Transverse colon (tissue), 3 donors: Measurements from ENCODE around the gene OR10A3.

Experiments
- CTCF ChIP-seq, 5 experiments: fragments of 200-600 bp in 3 of 5; fragments of 450-650 bp in 2 of 5; sonication (generic) in 3 of 5; IDR thresholded peaks; 1 replicate in 2 of 5; 2 replicates in 3 of 5; pipeline ENCODE4 v1.5.1; 2016 to 2017; ENCODE audit warnings: antibody characterized with exemption in 5 of 5, inconsistent platforms in 3 of 5, mild to moderate bottlenecking in 2 of 5, moderate library complexity in 1 of 5
- POLR2A ChIP-seq: fragments of 450-650 bp; IDR thresholded peaks from one replicate; pipeline ENCODE4 v1.6.1; 2016; ENCODE audit warnings: antibody characterized with exemption, mild to moderate bottlenecking, moderate library complexity

GRCh38 chr11:7955191-7955590 lies 13.7 kb upstream of the OR10A3 start:
- TF ChIP-seq POLR2A (no peak), CTCF (IDR thresholded peaks at IDR 0.05) (no peak)
